Endodermal cell (in vitro differentiated cells): Measurements from ENCODE around the gene IL10. TPM values are rescaled to one million over a fixed set of nuclear protein-coding genes. Genes with fewer than 3 reads are reported as not detected.

Source experiments
- DNase-seq: peaks from one replicate; pipeline ENCODE4 v3.0.0-alpha.2; 2017
- H3K27ac ChIP-seq: 2 replicates; pipeline ENCODE4 v1.5.1; 2013; ENCODE audit warnings: mild to moderate bottlenecking, low read depth, low read length, moderate library complexity
- H3K27me3 ChIP-seq: 2 replicates; pipeline ENCODE4 v1.6.1; 2013; ENCODE audit warnings: mild to moderate bottlenecking, low read length, moderate library complexity; ENCODE audit not compliant: insufficient read depth, control insufficient read depth, poor library complexity, severe bottlenecking
- H3K36me3 ChIP-seq: 2 replicates; pipeline ENCODE4 v1.7.0; 2013; ENCODE audit warnings: mild to moderate bottlenecking, low read length, moderate library complexity; ENCODE audit not compliant: control insufficient read depth, insufficient read depth
- H3K4me1 ChIP-seq: one replicate; pipeline ENCODE4 v1.7.0; 2013; ENCODE audit warnings: low read length; ENCODE audit not compliant: control insufficient read depth, insufficient read depth
- H3K4me3 ChIP-seq: 2 replicates; pipeline ENCODE4 v1.5.1; 2013; ENCODE audit warnings: mild to moderate bottlenecking, low read length, moderate library complexity
- H3K9ac ChIP-seq: 2 replicates; pipeline ENCODE4 v1.6.1; 2013; ENCODE audit warnings: mild to moderate bottlenecking, low read length, moderate library complexity; ENCODE audit not compliant: poor library complexity, severe bottlenecking; ENCODE audit errors: extremely low read depth
- H3K9me3 ChIP-seq: 2 replicates; pipeline ENCODE4 v1.6.1; 2013; ENCODE audit warnings: mild to moderate bottlenecking, low read length, moderate library complexity; ENCODE audit not compliant: control insufficient read depth
- H3K27ac Mint-ChIP-seq: 2 replicates; pipeline ENCODE4 v1.8.0; 2020; ENCODE audit warnings: mixed read lengths
- H3K27me3 Mint-ChIP-seq: 2 replicates; pipeline ENCODE4 v1.8.0; 2021; ENCODE audit warnings: mild to moderate bottlenecking, mixed read lengths; ENCODE audit not compliant: insufficient read depth
- H3K36me3 Mint-ChIP-seq: 2 replicates; pipeline ENCODE4 v1.8.0; 2020; ENCODE audit warnings: low read depth, mixed read lengths
- H3K4me1 Mint-ChIP-seq: 2 replicates; pipeline ENCODE4 v1.8.0; 2020; ENCODE audit warnings: mixed read lengths
- H3K4me3 Mint-ChIP-seq: 2 replicates; pipeline ENCODE4 v1.8.0; 2020; ENCODE audit warnings: mild to moderate bottlenecking, moderate library complexity, mixed read lengths
- H3K9me3 Mint-ChIP-seq: 2 replicates; pipeline ENCODE4 v1.8.0; 2020; ENCODE audit warnings: mild to moderate bottlenecking, mixed read lengths
- WGBS, 2 experiments: methylation state at CpG; one replicate each; pipeline versions ENCODE4 v1.1.5 to v1.1.7; 2013; ENCODE audit warnings: missing lambda C conversion rate in 2 of 2, mixed read lengths in 1 of 2; ENCODE audit not compliant: insufficient coverage in 1 of 2, insufficient read length in 1 of 2; 5-methylcytosine and 5-hydroxymethylcytosine counted together
- total RNA-seq, 2 donors: library from RNA; stranded (reverse); fragmentation: NEBNext Ultra II Directional in 1 of 2; extraction: Animal tissue kit (Norgen Biotek cat#: 25700) in 1 of 2; gene quantifications; 2 replicates in 1 of 2; 3 replicates in 1 of 2; pipeline ENCODE4 v1.2.1, GENCODE V29; 2021
- TF ChIP-seq, protein P1 (sequence below): fragments of 200-600 bp; sonication (generic); conservative IDR thresholded peaks from 2 replicates; pipeline ENCODE4 v1.5.0; 2021; ENCODE audit warnings: antibody characterized with exemption, mild to moderate bottlenecking

The IL10 gene
- total RNA-seq, 2 donors from 2014 or later, result not detected

DNA sequence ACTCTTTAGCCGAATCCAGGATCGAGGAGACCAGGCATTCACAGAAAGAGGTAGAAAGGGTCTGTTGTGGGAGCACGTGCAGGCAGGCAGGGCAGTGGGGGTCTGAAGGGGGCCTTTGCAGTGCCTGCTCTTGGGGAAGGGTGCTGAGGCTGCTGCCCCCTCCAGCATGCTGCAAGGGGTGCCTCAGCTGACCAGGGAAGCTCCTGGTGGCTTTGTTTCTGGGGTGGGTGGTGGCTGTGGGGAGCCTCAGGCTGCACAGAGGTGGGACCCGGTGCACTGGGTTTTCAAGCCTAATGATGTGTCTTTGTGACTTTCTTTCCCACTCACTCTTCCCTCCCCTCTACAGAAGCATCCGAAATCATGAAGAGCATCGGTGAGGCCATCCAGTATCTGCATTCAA is 43.2 kb downstream of the IL10 start:
- Histone ChIP-seq H3K9ac (no peak overlapping the region), H3K9me3 (no peaks in the 10 kb centered on the region), H3K4me3 (no peak overlapping the region), H3K27ac (no peak overlapping the region), H3K36me3 (peaks cover 33% of the 10 kb centered on the region), H3K4me1 (peaks cover 2% of the 10 kb centered on the region), H3K27me3 (no peaks in the 10 kb centered on the region)
- Mint-ChIP-seq H3K36me3 (peaks cover 31% of the 10 kb centered on the region), H3K4me3 (no peak overlapping the region), H3K27me3 (no peaks in the 10 kb centered on the region), H3K9me3 (no peaks in the 10 kb centered on the region), H3K4me1 (peaks cover 9% of the 10 kb centered on the region), H3K27ac (no peak overlapping the region)
- WGBS, 2 experiments, result 80% methylated on average over 6 of the region's 6 CpGs; no CpG with 5 or more reads in 1 of the 2 experiments
- TF ChIP-seq, protein P1, sequence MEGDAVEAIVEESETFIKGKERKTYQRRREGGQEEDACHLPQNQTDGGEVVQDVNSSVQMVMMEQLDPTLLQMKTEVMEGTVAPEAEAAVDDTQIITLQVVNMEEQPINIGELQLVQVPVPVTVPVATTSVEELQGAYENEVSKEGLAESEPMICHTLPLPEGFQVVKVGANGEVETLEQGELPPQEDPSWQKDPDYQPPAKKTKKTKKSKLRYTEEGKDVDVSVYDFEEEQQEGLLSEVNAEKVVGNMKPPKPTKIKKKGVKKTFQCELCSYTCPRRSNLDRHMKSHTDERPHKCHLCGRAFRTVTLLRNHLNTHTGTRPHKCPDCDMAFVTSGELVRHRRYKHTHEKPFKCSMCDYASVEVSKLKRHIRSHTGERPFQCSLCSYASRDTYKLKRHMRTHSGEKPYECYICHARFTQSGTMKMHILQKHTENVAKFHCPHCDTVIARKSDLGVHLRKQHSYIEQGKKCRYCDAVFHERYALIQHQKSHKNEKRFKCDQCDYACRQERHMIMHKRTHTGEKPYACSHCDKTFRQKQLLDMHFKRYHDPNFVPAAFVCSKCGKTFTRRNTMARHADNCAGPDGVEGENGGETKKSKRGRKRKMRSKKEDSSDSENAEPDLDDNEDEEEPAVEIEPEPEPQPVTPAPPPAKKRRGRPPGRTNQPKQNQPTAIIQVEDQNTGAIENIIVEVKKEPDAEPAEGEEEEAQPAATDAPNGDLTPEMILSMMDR, result no peak
- DNase-seq, result no peak

- H3K4me1 ChIP-seq, result peaks cover 6% of the 10 kb centered on the region
- TF ChIP-seq, protein P1, result no peak
- no peaks in the 10 kb centered on the region for H3K9me3 ChIP-seq
- H3K27ac Mint-ChIP-seq, result no peak overlapping the region
- H3K9ac ChIP-seq, result no peak overlapping the region
- H3K27me3 Mint-ChIP-seq, result no peaks in the 10 kb centered on the region
- no peak overlapping the region for H3K4me3 ChIP-seq
- H3K36me3 Mint-ChIP-seq, result peaks cover 31% of the 10 kb centered on the region
- peaks cover 13% of the 10 kb centered on the region for H3K4me1 Mint-ChIP-seq
- peaks cover 33% of the 10 kb centered on the region for H3K36me3 ChIP-seq
- no peak overlapping the region for H3K27ac ChIP-seq
- H3K27me3 ChIP-seq, result no peaks in the 10 kb centered on the region
- no peaks in the 10 kb centered on the region for H3K9me3 Mint-ChIP-seq
- H3K4me3 Mint-ChIP-seq, result no peak overlapping the region
- DNase-seq, result no peak
- WGBS, 2 experiments, result 94 to 95% methylated on average over 5 to 9 of the region's 9 CpGs
Observed at GRCh38 chr1:206728697-206728987, 43.7 kb downstream of the IL10 start.

DNA sequence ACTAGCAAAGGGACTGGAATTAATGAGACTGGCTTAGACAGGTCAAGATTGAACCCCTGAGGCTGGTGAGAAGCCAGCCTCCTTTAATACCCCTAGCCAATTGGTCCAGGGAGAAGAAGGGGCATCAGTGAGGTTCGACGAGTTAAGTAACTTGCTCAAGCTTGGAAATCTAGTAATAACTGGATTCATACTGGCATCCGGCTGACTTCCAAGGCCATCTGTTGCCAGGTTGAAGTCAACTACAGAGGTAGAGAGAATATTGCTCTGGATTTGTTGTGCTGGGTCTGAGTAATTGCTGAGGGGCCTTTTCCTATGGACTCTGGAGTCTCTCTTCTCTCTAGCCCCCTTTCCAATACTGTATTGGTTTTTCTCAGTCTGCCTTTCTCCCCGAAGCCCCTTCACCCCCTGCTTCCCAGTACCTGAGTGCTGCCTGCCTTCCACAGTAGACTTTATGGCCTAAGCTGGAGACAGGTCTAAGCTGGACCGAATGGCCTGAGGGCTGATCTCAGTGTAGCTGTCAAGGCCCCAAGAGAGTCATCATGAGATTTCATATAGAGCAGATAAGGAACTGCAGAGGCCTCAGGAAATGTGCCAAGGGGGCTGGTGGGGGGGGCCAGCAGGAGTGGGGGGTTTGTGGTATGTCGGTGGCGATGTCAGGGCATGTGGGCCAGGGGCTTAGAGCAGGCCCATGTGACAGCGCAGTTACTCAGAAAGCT is 44.2 kb downstream of the IL10 start:
- Histone ChIP-seq H3K27ac (no peak overlapping the region), H3K4me1 (peaks cover 10% of the 10 kb centered on the region), H3K27me3 (no peaks in the 10 kb centered on the region), H3K9me3 (no peaks in the 10 kb centered on the region), H3K4me3 (no peak overlapping the region), H3K9ac (no peak overlapping the region), H3K36me3 (peaks cover 33% of the 10 kb centered on the region)
- H3K27me3 Mint-ChIP-seq, result no peaks in the 10 kb centered on the region
- no peak overlapping the region for H3K4me3 Mint-ChIP-seq
- H3K36me3 Mint-ChIP-seq, result peaks cover 29% of the 10 kb centered on the region
- no peak overlapping the region for H3K27ac Mint-ChIP-seq
- H3K4me1 Mint-ChIP-seq, result peaks cover 17% of the 10 kb centered on the region
- TF ChIP-seq, protein P1, result no peak
- WGBS, 2 experiments, result 97 to 100% methylated on average over 5 to 8 of the region's 8 CpGs
- H3K9me3 Mint-ChIP-seq, result no peaks in the 10 kb centered on the region
- DNase-seq, result no peak
